Subcutaneous adipose tissue (tissue), 4 donors: ENCODE data around the gene TASP1. TPM values are rescaled to one million over a fixed set of nuclear protein-coding genes. Genes with fewer than 3 reads are reported as not detected.

Source experiments
- CTCF ChIP-seq: fragments of 450-650 bp; IDR thresholded peaks from one replicate; pipeline ENCODE4 v1.5.1; 2016; ENCODE audit warnings: low read depth, mild to moderate bottlenecking, control low read depth, antibody characterized with exemption, moderate library complexity
- total RNA-seq, 4 donors: library from RNA; depleted of rRNA; stranded (reverse); fragments of >200 nt; gene quantifications; one replicate each; pipeline ENCODE4 v1.1.0, GENCODE V29; 2016

TASP1 gene
- total RNA-seq, 4 donors from 2014 or later, result 9.5 to 23.7 (median 11.8) TPM

DNA sequence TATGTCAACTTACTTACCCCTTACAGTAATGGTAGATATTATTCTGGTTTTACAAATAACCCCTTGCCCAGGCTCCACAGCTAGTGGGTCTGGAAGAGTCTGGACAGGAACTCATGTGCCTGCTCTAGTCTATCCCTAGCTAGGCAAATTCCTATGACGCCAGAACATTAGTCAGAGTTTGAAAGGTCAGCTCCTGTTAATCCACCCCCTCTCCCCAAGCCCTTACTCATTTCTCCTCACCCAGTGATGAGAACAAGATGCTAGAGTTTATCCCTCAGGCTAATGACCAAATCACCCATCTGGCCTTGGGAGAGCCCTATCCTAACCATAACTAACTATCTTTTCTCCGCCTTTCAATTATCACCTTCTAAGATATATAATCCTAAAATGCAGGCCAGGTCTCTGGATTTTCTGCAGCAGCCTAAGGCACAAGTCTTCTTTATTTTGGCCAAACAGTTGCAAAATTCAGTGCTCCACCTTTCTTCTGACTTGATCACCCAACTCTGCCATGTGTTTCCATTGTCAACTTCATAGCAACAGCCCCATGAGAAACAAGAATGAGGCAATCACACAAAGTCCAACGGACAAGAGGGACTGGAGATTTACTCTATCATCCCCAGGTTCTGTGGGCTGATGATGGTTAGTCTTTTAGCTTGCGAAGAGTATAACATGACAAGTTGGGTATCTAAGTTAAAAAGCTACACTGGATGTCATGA, 113.3 kb downstream of the TASP1 start:
- TF ChIP-seq CTCF, result no peak

GRCh38 chr20:13524339-13524738, 114.4 kb downstream of the TASP1 start:
- TF ChIP-seq CTCF, result no peak

- no peak for TF ChIP-seq CTCF
Observed at GRCh38 chr20:13517831-13518230, 120.9 kb downstream of the TASP1 start.

- TF ChIP-seq CTCF, result no peak
Observed at GRCh38 chr20:13515796-13516558, 122.8 kb downstream of the TASP1 start.

DNA sequence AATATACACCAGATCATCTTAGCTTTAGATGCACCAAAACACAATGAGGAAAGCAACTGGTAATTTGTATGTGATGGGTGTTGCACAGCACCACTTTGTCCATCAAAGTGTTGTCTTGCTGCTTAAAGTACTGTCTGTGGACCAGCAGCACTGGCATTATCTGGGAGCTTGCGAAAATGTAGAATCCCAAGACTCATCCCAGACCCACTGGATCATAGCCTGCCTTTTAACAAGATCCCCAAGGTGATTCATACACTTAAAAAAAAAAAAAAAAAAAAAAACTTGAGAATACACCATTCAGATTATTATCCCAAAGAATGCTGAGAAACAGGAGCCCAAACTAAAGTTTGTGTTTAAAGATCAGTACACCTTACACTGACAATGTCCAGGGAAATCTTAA, 123.4 kb downstream of the TASP1 start:
- TF ChIP-seq CTCF, result no peak

DNA sequence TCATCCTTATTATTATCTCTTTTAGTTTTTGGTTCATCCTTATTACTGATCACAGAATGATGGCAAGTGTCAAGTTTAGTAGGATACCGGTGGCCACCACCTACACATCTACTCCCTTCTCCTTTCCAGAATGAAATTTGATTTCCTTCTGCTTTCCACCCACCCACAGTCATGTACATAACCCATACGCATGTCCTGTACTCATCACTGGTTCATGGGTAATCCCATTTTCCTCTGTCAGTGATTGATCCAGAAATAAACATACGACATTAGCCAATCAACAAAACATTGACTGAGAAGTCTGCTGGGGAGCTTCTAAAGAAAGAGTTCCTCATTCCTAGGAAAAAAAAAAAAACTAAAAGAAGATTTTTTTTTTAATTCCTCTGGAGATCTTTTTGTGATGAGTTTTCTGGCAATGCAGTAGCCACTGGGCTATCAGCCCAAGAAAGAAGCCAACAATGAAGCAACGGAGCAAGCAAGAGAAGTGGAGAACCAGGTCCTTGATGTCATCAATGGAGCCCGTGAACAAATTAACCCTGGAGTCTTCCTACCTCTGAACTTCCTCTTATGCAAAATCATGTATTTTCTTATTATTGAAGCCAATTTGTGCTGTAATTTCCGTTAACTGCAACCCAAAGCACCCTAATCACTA, 127.8 kb downstream of the TASP1 start:
- no peak for TF ChIP-seq CTCF

DNA sequence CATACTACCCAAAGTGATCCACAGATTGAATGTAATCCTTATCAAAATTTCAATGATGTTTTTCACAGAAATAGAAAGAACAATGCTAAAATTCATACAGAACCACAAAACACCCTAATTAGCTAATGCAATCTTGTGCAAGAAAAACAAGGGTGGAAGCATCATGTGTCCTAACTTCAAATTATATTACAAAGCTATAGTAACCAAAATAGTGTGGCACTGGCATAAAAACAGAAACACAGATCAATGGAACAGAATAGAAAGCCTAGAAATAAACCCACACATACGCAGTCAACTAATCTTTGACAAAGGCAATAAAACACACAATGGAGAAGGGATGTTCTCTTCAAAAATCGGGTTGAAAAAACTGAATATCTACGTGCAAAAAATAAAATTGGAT, 131.1 kb downstream of the TASP1 start:
- no peak for TF ChIP-seq CTCF
